ENCODE results near the gene ALB.

GRCh38 chr4:73408181-73408867, 4.2 kb downstream of the ALB start:
- TF ChIP-seq JUN (CRISPR knock-in tag; IDR thresholded peaks at IDR 0.05) (no peak), CTCF (IDR thresholded peaks at IDR 0.05) (no peak), MXD4 (CRISPR knock-in tag; IDR thresholded peaks at IDR 0.05; ENCODE audit: borderline replicate concordance) (no peak)
